Mesenchymal stem cell (in vitro differentiated cells and primary cell): ENCODE measurements around the gene MAEL.

Source experiments
- DNase-seq: peaks from one replicate; pipeline ENCODE4 v3.0.0-alpha.2; 2013
- H2AFZ ChIP-seq: one replicate; pipeline ENCODE4 v1.6.1; 2013; ENCODE audit warnings: low read depth, mild to moderate bottlenecking, control low read depth, inconsistent platforms, low read length, moderate library complexity
- H2AK5ac ChIP-seq: 2 replicates; pipeline ENCODE4 v1.6.1; 2013; ENCODE audit warnings: low read length, moderate library complexity, mild to moderate bottlenecking, inconsistent platforms; ENCODE audit not compliant: severe bottlenecking
- H2BK120ac ChIP-seq: one replicate; pipeline ENCODE4 v1.6.1; 2013; ENCODE audit warnings: low read depth, mild to moderate bottlenecking, inconsistent platforms, low read length, moderate library complexity
- H2BK12ac ChIP-seq, 2 experiments: one replicate each; pipeline ENCODE4 v1.6.1; 2013; ENCODE audit warnings: inconsistent platforms in 2 of 2, low read length in 2 of 2, mild to moderate bottlenecking in 2 of 2, moderate library complexity in 2 of 2, control low read depth in 1 of 2
- H2BK15ac ChIP-seq: one replicate; pipeline ENCODE4 v1.6.1; 2013; ENCODE audit warnings: mild to moderate bottlenecking, low read depth, inconsistent platforms; ENCODE audit not compliant: poor library complexity, severe bottlenecking
- H2BK5ac ChIP-seq: 2 replicates; pipeline ENCODE4 v1.6.1; 2013; ENCODE audit warnings: low read depth, mild to moderate bottlenecking, low read length, control low read depth, inconsistent platforms; ENCODE audit not compliant: poor library complexity, severe bottlenecking
- H3K14ac ChIP-seq, 2 experiments: one replicate each; pipeline ENCODE4 v1.6.1; 2013; ENCODE audit warnings: inconsistent platforms in 2 of 2, low read length in 2 of 2, control low read depth in 1 of 2, mild to moderate bottlenecking in 1 of 2, moderate library complexity in 1 of 2
- H3K18ac ChIP-seq, 2 experiments: one replicate each; pipeline ENCODE4 v1.6.1; 2013; ENCODE audit warnings: inconsistent platforms in 2 of 2, low read length in 2 of 2, control low read depth in 1 of 2, low read depth in 1 of 2, mild to moderate bottlenecking in 1 of 2
- H3K23ac ChIP-seq, 2 experiments: one replicate each; pipeline ENCODE4 v1.6.1; 2013; ENCODE audit warnings: inconsistent platforms in 2 of 2, low read length in 2 of 2, mild to moderate bottlenecking in 2 of 2, moderate library complexity in 2 of 2, control low read depth in 1 of 2
- H3K27ac ChIP-seq: 2 replicates; pipeline ENCODE4 v1.5.1; 2013; ENCODE audit warnings: mild to moderate bottlenecking, moderate library complexity, low read length, control low read depth, inconsistent platforms; ENCODE audit not compliant: poor library complexity, severe bottlenecking
- H3K27me3 ChIP-seq, 2 experiments: 2 replicates each; pipeline versions ENCODE4 v1.6.1 to v1.7.0; 2013; ENCODE audit warnings: low read length in 2 of 2, mild to moderate bottlenecking in 2 of 2, moderate library complexity in 2 of 2, control low read depth in 1 of 2, inconsistent platforms in 1 of 2; ENCODE audit not compliant: control insufficient read depth in 1 of 2, insufficient read depth in 1 of 2
- H3K36me3 ChIP-seq, 2 experiments: 2 replicates each; pipeline versions ENCODE4 v1.6.1 to v1.7.0; 2013; ENCODE audit warnings: low read length in 2 of 2, control low read depth in 1 of 2, inconsistent platforms in 1 of 2, low read depth in 1 of 2, mild to moderate bottlenecking in 1 of 2; ENCODE audit not compliant: insufficient read depth in 2 of 2, control insufficient read depth in 1 of 2
- H3K4ac ChIP-seq, 2 experiments: one replicate each; pipeline ENCODE4 v1.6.1; 2013; ENCODE audit warnings: inconsistent platforms in 2 of 2, low read length in 2 of 2, mild to moderate bottlenecking in 2 of 2, moderate library complexity in 2 of 2, control low read depth in 1 of 2, low read depth in 1 of 2
- H3K4me1 ChIP-seq: 2 replicates; pipeline ENCODE4 v1.6.1; 2013; ENCODE audit warnings: low read depth, low read length, control low read depth; ENCODE audit not compliant: control insufficient read depth, insufficient read depth
- H3K4me2 ChIP-seq: 2 replicates; pipeline ENCODE4 v1.6.1; 2013; ENCODE audit warnings: low read length, mild to moderate bottlenecking, inconsistent platforms; ENCODE audit not compliant: poor library complexity, severe bottlenecking
- H3K4me3 ChIP-seq, 2 experiments: 2 replicates each; pipeline versions ENCODE4 v1.5.1 to v1.7.0; 2013; ENCODE audit warnings: low read length in 2 of 2, mild to moderate bottlenecking in 2 of 2, control low read depth in 1 of 2, low read depth in 1 of 2; ENCODE audit not compliant: insufficient read depth in 1 of 2
- H3K79me1 ChIP-seq: replicated peaks from 2 replicates; pipeline ENCODE4 v1.6.1; 2013; ENCODE audit warnings: mild to moderate bottlenecking, control low read depth, low read length, inconsistent platforms; ENCODE audit not compliant: poor library complexity, severe bottlenecking
- H3K9ac ChIP-seq: 2 replicates; pipeline ENCODE4 v1.7.0; 2013; ENCODE audit warnings: mild to moderate bottlenecking, low read length, moderate library complexity
- H3K9me3 ChIP-seq: 2 replicates; pipeline ENCODE4 v1.7.0; 2013; ENCODE audit warnings: mild to moderate bottlenecking, low read length; ENCODE audit not compliant: control insufficient read depth
- H4K8ac ChIP-seq: one replicate; pipeline ENCODE4 v1.6.1; 2013; ENCODE audit warnings: inconsistent platforms, mild to moderate bottlenecking, low read length, moderate library complexity
- H4K91ac ChIP-seq: one replicate; pipeline ENCODE4 v1.6.1; 2013; ENCODE audit warnings: mild to moderate bottlenecking, low read length, inconsistent platforms
- WGBS: methylation state at CpG from one replicate; pipeline ENCODE4 v1.1.7; 2013; ENCODE audit warnings: mixed read lengths; 5-methylcytosine and 5-hydroxymethylcytosine counted together

The MAEL gene

GRCh38 chr1:166952002-166952746, 36.9 kb upstream of the MAEL start:
- no peak overlapping the region for H4K91ac ChIP-seq
- H3K4me3 ChIP-seq: no peak overlapping the region
- no peaks in the 10 kb centered on the region for H3K36me3 ChIP-seq
- peak overlapping the region; percentile 34 for H3K27ac ChIP-seq
- H3K18ac ChIP-seq: no peak overlapping the region
- WGBS: 52% methylated on average over 3 of the region's 4 CpGs
- no peak overlapping the region for H2BK12ac ChIP-seq
- no peak overlapping the region for H2BK15ac ChIP-seq
- no peak overlapping the region for H2BK120ac ChIP-seq
- H3K79me1 ChIP-seq: no peaks in the 10 kb centered on the region
- peaks cover 0 to 58% of the 10 kb centered on the region in 2 experiments for H3K27me3 ChIP-seq
- no peak overlapping the region for H3K4ac ChIP-seq
- H3K23ac ChIP-seq: no peak overlapping the region
- no peak overlapping the region for H4K8ac ChIP-seq
- H3K9ac ChIP-seq: no peak overlapping the region
- no peak overlapping the region for H2AK5ac ChIP-seq
- no peak overlapping the region for H3K14ac ChIP-seq
- peaks cover 9% of the 10 kb centered on the region for H3K4me1 ChIP-seq
- no peaks in the 10 kb centered on the region for H3K9me3 ChIP-seq
- H2BK5ac ChIP-seq: no peak overlapping the region
- no peak overlapping the region for H3K4me2 ChIP-seq
- no peak overlapping the region for H2AFZ ChIP-seq
- DNase-seq: peak; percentile 61

- no peak overlapping the region for H3K18ac ChIP-seq
- H4K8ac ChIP-seq: no peak overlapping the region
- no peak overlapping the region for H3K27ac ChIP-seq
- no peak overlapping the region for H3K4me3 ChIP-seq
- no peak overlapping the region for H2BK15ac ChIP-seq
- H3K4me2 ChIP-seq: no peak overlapping the region
- H3K4me1 ChIP-seq: peaks cover 1% of the 10 kb centered on the region
- no peaks in the 10 kb centered on the region for H3K36me3 ChIP-seq
- H3K4ac ChIP-seq: no peak overlapping the region
- no peak overlapping the region for H2AFZ ChIP-seq
- no peak overlapping the region for H3K23ac ChIP-seq
- no peak overlapping the region for H2BK5ac ChIP-seq
- no peaks in the 10 kb centered on the region for H3K9me3 ChIP-seq
- H2BK120ac ChIP-seq: no peak overlapping the region
- no peak overlapping the region for H4K91ac ChIP-seq
- H2AK5ac ChIP-seq: no peak overlapping the region
- no peak for DNase-seq
- H3K79me1 ChIP-seq: no peaks in the 10 kb centered on the region
- H3K27me3 ChIP-seq: peaks cover 0 to 53% of the 10 kb centered on the region in 2 experiments
- no peak overlapping the region for H3K14ac ChIP-seq
- H2BK12ac ChIP-seq: no peak overlapping the region
- H3K9ac ChIP-seq: no peak overlapping the region
Measured at GRCh38 chr1:166953491-166953890, 35.6 kb upstream of the MAEL start.

- H4K91ac ChIP-seq: no peak overlapping the region
- no peak overlapping the region for H2AK5ac ChIP-seq
- H2BK120ac ChIP-seq: no peak overlapping the region
- H3K27me3 ChIP-seq: peaks cover 0 to 39% of the 10 kb centered on the region in 2 experiments
- no peak overlapping the region for H3K18ac ChIP-seq
- no peak overlapping the region for H3K14ac ChIP-seq
- no peak overlapping the region for H3K23ac ChIP-seq
- H3K9me3 ChIP-seq: no peaks in the 10 kb centered on the region
- H3K4me2 ChIP-seq: no peak overlapping the region
- H2AFZ ChIP-seq: no peak overlapping the region
- no peak overlapping the region for H3K27ac ChIP-seq
- H3K79me1 ChIP-seq: no peaks in the 10 kb centered on the region
- H3K4me1 ChIP-seq: peaks cover 1% of the 10 kb centered on the region
- WGBS: 75% methylated on average over 1 of the region's 2 CpGs
- no peak for DNase-seq
- H2BK12ac ChIP-seq: no peak overlapping the region
- H2BK15ac ChIP-seq: no peak overlapping the region
- no peak overlapping the region for H3K4me3 ChIP-seq
- no peak overlapping the region for H4K8ac ChIP-seq
- no peaks in the 10 kb centered on the region for H3K36me3 ChIP-seq
- no peak overlapping the region for H3K4ac ChIP-seq
- H2BK5ac ChIP-seq: no peak overlapping the region
- H3K9ac ChIP-seq: no peak overlapping the region
Measured at GRCh38 chr1:166956057-166956850, 32.8 kb upstream of the MAEL start.

GRCh38 chr1:166956872-166957271, 32.2 kb upstream of the MAEL start:
- no peak overlapping the region for H4K91ac ChIP-seq
- H2AFZ ChIP-seq: no peak overlapping the region
- no peak overlapping the region for H4K8ac ChIP-seq
- no peak overlapping the region for H2BK120ac ChIP-seq
- no peaks in the 10 kb centered on the region for H3K9me3 ChIP-seq
- no peak overlapping the region for H3K14ac ChIP-seq
- H2BK12ac ChIP-seq: no peak overlapping the region
- H3K79me1 ChIP-seq: no peaks in the 10 kb centered on the region
- H3K4me1 ChIP-seq: peaks cover 4% of the 10 kb centered on the region
- no peak overlapping the region for H2BK15ac ChIP-seq
- H3K4me3 ChIP-seq: no peak overlapping the region
- no peak for DNase-seq
- H3K27me3 ChIP-seq: peaks cover 0 to 38% of the 10 kb centered on the region in 2 experiments
- H3K23ac ChIP-seq: no peak overlapping the region
- no peak overlapping the region for H3K18ac ChIP-seq
- 97% methylated on average over 2 of the region's 2 CpGs for WGBS
- no peaks in the 10 kb centered on the region for H3K36me3 ChIP-seq
- no peak overlapping the region for H3K27ac ChIP-seq
- H2BK5ac ChIP-seq: no peak overlapping the region
- no peak overlapping the region for H3K4ac ChIP-seq
- no peak overlapping the region for H3K4me2 ChIP-seq
- H3K9ac ChIP-seq: no peak overlapping the region
- no peak overlapping the region for H2AK5ac ChIP-seq
